Hepatocyte (in vitro differentiated cells): ENCODE measurements around the gene LMAN2. TPM values are rescaled to one million over a fixed set of nuclear protein-coding genes. Genes with fewer than 3 reads are reported as not detected.

Experiments
- DNase-seq: peaks from one replicate; pipeline ENCODE4 v3.0.0-alpha.2; 2016; ENCODE audit warnings: low spot score
- H2AFZ ChIP-seq: fragments of 200-600 bp; sonication (generic); 2 replicates; pipeline ENCODE4 v1.6.0; 2016; ENCODE audit warnings: antibody characterized with exemption, mild to moderate bottlenecking
- H3K27ac ChIP-seq: fragments of 200-600 bp; sonication (generic); 2 replicates; pipeline ENCODE4 v1.5.1; 2016; ENCODE audit warnings: mild to moderate bottlenecking
- H3K27me3 ChIP-seq: fragments of 200-600 bp; sonication (generic); 2 replicates; pipeline ENCODE4 v1.6.1; 2016
- H3K36me3 ChIP-seq: fragments of 200-600 bp; sonication (generic); replicated peaks from 2 replicates; pipeline ENCODE4 v1.5.1; 2016; ENCODE audit warnings: low read depth; ENCODE audit not compliant: insufficient read depth
- H3K4me1 ChIP-seq: fragments of 200-600 bp; sonication (generic); 2 replicates; pipeline ENCODE4 v1.5.1; 2016; ENCODE audit warnings: mild to moderate bottlenecking, moderate library complexity; ENCODE audit not compliant: insufficient read depth
- H3K4me2 ChIP-seq: fragments of 200-600 bp; sonication (generic); 2 replicates; pipeline ENCODE4 v1.6.0; 2016
- H3K4me3 ChIP-seq: fragments of 200-600 bp; sonication (generic); 2 replicates; pipeline ENCODE4 v1.5.1; 2016; ENCODE audit warnings: mild to moderate bottlenecking
- H3K79me2 ChIP-seq: fragments of 200-600 bp; sonication (generic); 2 replicates; pipeline ENCODE4 v1.6.0; 2017; ENCODE audit warnings: mild to moderate bottlenecking
- H3K9me2 ChIP-seq: fragments of 200-600 bp; sonication (generic); replicated peaks from 2 replicates; pipeline ENCODE4 v1.6.0; 2017; ENCODE audit warnings: mild to moderate bottlenecking; ENCODE audit not compliant: insufficient read depth
- H3K9me3 ChIP-seq: fragments of 200-600 bp; sonication (generic); 2 replicates; pipeline ENCODE4 v1.5.1; 2016; ENCODE audit warnings: low read depth, mild to moderate bottlenecking
- H4K20me1 ChIP-seq: fragments of 200-600 bp; sonication (generic); 2 replicates; pipeline ENCODE4 v1.6.0; 2016; ENCODE audit warnings: mild to moderate bottlenecking; ENCODE audit not compliant: insufficient read depth, poor library complexity, severe bottlenecking
- CTCF ChIP-seq: fragments of 200-600 bp; sonication (generic); IDR thresholded peaks from 2 replicates; pipeline ENCODE4 v1.5.1; 2016; ENCODE audit warnings: antibody characterized with exemption, mild to moderate bottlenecking; ENCODE audit not compliant: poor library complexity
- EZH2 ChIP-seq: fragments of 200-600 bp; sonication (generic); IDR thresholded peaks from 2 replicates; pipeline ENCODE4 v1.6.1; 2016; ENCODE audit warnings: antibody characterized with exemption, mild to moderate bottlenecking, borderline replicate concordance
- EZH2phosphoT487 ChIP-seq: fragments of 200-600 bp; sonication (generic); IDR thresholded peaks from one replicate; pipeline ENCODE4 v1.6.1; 2018; ENCODE audit warnings: antibody characterized with exemption, mild to moderate bottlenecking, low read depth, moderate library complexity; ENCODE audit not compliant: unreplicated experiment, severe bottlenecking
- WGBS: methylation state at CpG from one replicate; pipeline ENCODE4 v1.1.6; 2016; ENCODE audit warnings: low lambda C conversion rate; ENCODE audit errors: missing lambda C conversion rate; 5-methylcytosine and 5-hydroxymethylcytosine counted together
- polyA plus RNA-seq: library from polyadenylated mRNA; unstranded; fragments of >200 nt; fragmentation: Nextera tagmentation; extraction: Ambion mirVana; gene quantifications from 2 replicates; pipeline ENCODE4 v1.2.1, GENCODE V29; 2016
- total RNA-seq: library from RNA; depleted of rRNA; stranded (reverse); fragments of >200 nt; gene quantifications from 2 replicates; pipeline ENCODE4 v1.2.3, GENCODE V29; 2014

LMAN2 gene
- total and polyA plus RNA-seq, 2 experiments from 2014 or later = 357 to 391 TPM

- H2AFZ ChIP-seq = no peak overlapping the region
- 95% methylated on average over 10 of the region's 10 CpGs for WGBS
- H3K9me3 ChIP-seq = no peaks in the 10 kb centered on the region
- no peaks in the 10 kb centered on the region for H3K79me2 ChIP-seq
- H3K4me3 ChIP-seq = no peak overlapping the region
- no peaks in the 10 kb centered on the region for H3K9me2 ChIP-seq
- no peaks in the 10 kb centered on the region for H3K4me1 ChIP-seq
- peaks cover 2% of the 10 kb centered on the region for H3K27me3 ChIP-seq
- no peak for TF ChIP-seq EZH2
- TF ChIP-seq EZH2phosphoT487 = no peak
- no peak for TF ChIP-seq CTCF
- H3K36me3 ChIP-seq = no peaks in the 10 kb centered on the region
- no peak overlapping the region for H3K4me2 ChIP-seq
- DNase-seq = no peak
- no peak overlapping the region for H3K27ac ChIP-seq
- H4K20me1 ChIP-seq = no peaks in the 10 kb centered on the region
These were observed 45.3 kb upstream of the LMAN2 start for GRCh38 chr5:177396807-177397206.

- no peaks in the 10 kb centered on the region for H4K20me1 ChIP-seq
- TF ChIP-seq EZH2 = no peak
- TF ChIP-seq CTCF = no peak
- no peak for TF ChIP-seq EZH2phosphoT487
- 88% methylated on average over 1 of the region's 8 CpGs for WGBS
These were observed 44.6 kb upstream of the LMAN2 start for GRCh38 chr5:177396078-177396477.

GRCh38 chr5:177393990-177394389 lies 42.5 kb upstream of the LMAN2 start:
- H3K27ac ChIP-seq = no peak overlapping the region
- no peak for DNase-seq
- H2AFZ ChIP-seq = no peak overlapping the region
- no peaks in the 10 kb centered on the region for H4K20me1 ChIP-seq
- H3K79me2 ChIP-seq = no peaks in the 10 kb centered on the region
- H3K27me3 ChIP-seq = no peaks in the 10 kb centered on the region
- H3K4me2 ChIP-seq = no peak overlapping the region
- peaks cover 3% of the 10 kb centered on the region for H3K4me1 ChIP-seq
- H3K9me2 ChIP-seq = no peaks in the 10 kb centered on the region
- no peaks in the 10 kb centered on the region for H3K36me3 ChIP-seq
- TF ChIP-seq EZH2 = no peak
- TF ChIP-seq EZH2phosphoT487 = no peak
- no peak for TF ChIP-seq CTCF
- no peak overlapping the region for H3K4me3 ChIP-seq
- WGBS = 75% methylated on average over 5 of the region's 5 CpGs
- no peaks in the 10 kb centered on the region for H3K9me3 ChIP-seq

More at GRCh38 chr5:177396078-177396477, 44.6 kb upstream of the LMAN2 start:
- H3K4me2 ChIP-seq = no peak overlapping the region
- H3K36me3 ChIP-seq = no peaks in the 10 kb centered on the region
- no peaks in the 10 kb centered on the region for H3K9me2 ChIP-seq
- H3K27ac ChIP-seq = no peak overlapping the region
- H3K27me3 ChIP-seq = no peaks in the 10 kb centered on the region
- no peak overlapping the region for H3K4me3 ChIP-seq
- no peaks in the 10 kb centered on the region for H3K79me2 ChIP-seq
- no peaks in the 10 kb centered on the region for H3K4me1 ChIP-seq
- no peaks in the 10 kb centered on the region for H3K9me3 ChIP-seq
- DNase-seq = no peak
- no peak overlapping the region for H2AFZ ChIP-seq

- Histone ChIP-seq H3K27me3 (no peaks in the 10 kb centered on the region), H4K20me1 (no peaks in the 10 kb centered on the region), H2AFZ (no peak overlapping the region), H3K79me2 (no peaks in the 10 kb centered on the region), H3K9me3 (no peaks in the 10 kb centered on the region), H3K36me3 (no peaks in the 10 kb centered on the region), H3K4me1 (peaks cover 3% of the 10 kb centered on the region), H3K27ac (no peak overlapping the region), H3K9me2 (no peaks in the 10 kb centered on the region), H3K4me2 (no peak overlapping the region), H3K4me3 (no peak overlapping the region)
- no peak for DNase-seq
- 75% methylated on average over 1 of the region's 1 CpG for WGBS
- TF ChIP-seq CTCF (no peak), EZH2phosphoT487 (no peak), EZH2 (no peak)
These were observed 41.8 kb upstream of the LMAN2 start for GRCh38 chr5:177393206-177393765.
